Activated T-helper 2 cell treated with anti-CD3 and anti-CD28 coated beads, Interferon-gamma antibody, Interleukin-2, Interleukin-4, amounts not matched to agents 10 μg/mL and 5 μg/mL and 100 μg/mL, durations not matched to agents 14 hours and 24 hours and 36 hours (primary cell): ENCODE measurements around the gene KRTAP5-5. TPM values are rescaled to one million over a fixed set of nuclear protein-coding genes. Genes with fewer than 3 reads are reported as not detected.
"Not testable (repeated sequence)": the region's sequence is repeated elsewhere in the genome, so short reads cannot be mapped to it uniquely, and the experiment has no call there.

Experiments used
- DNase-seq: peaks from one replicate; pipeline ENCODE4 v3.0.0; 2021; ENCODE audit warnings: low spot score
- H3K27ac Mint-ChIP-seq: one replicate; pipeline ENCODE4 v1.8.0; 2021; ENCODE audit warnings: mixed read lengths
- H3K27me3 Mint-ChIP-seq: one replicate; pipeline ENCODE4 v1.8.0; 2021; ENCODE audit warnings: low read depth, mixed read lengths
- H3K36me3 Mint-ChIP-seq: one replicate; pipeline ENCODE4 v1.8.0; 2021; ENCODE audit warnings: low read depth, mixed read lengths
- H3K4me1 Mint-ChIP-seq: one replicate; pipeline ENCODE4 v1.8.0; 2021; ENCODE audit warnings: low read depth, mixed read lengths
- H3K4me3 Mint-ChIP-seq: one replicate; pipeline ENCODE4 v1.8.0; 2021; ENCODE audit warnings: low read depth, mild to moderate bottlenecking, moderate library complexity, mixed read lengths
- H3K9me3 Mint-ChIP-seq: one replicate; pipeline ENCODE4 v1.8.0; 2021; ENCODE audit warnings: mixed read lengths
- intact Hi-C: fragments of 100-400 bp; cut with micrococcal nuclease; formaldehyde crosslinking; loops from one replicate; pipeline ENCODE4 v1.15.1; 2023
- total RNA-seq: library from RNA; stranded (reverse); gene quantifications from 2 replicates; pipeline ENCODE4 v1.2.3, GENCODE V29; 2022

Gene KRTAP5-5
- not detected in 2 replicates for total RNA-seq

- Mint-ChIP-seq H3K36me3 (no peaks in the 10 kb centered on the region), H3K4me1 (no peaks in the 10 kb centered on the region), H3K27me3 (peaks cover 14% of the 10 kb centered on the region), H3K9me3 (no peaks in the 10 kb centered on the region), H3K4me3 (no peak within 1 kb of the TSS), H3K27ac (no peak within 1 kb of the TSS)
- no peak for DNase-seq
- intact Hi-C loops: no loop called here
Observed at GRCh38 chr11:1629326-1630185, at the start of gene KRTAP5-5. KRTAP5-5 (plus strand) TSS chr11:1629775; CDS start chr11:1629841, 66 bp downstream.

- H3K4me3 Mint-ChIP-seq: no peak overlapping the region
- no peak for DNase-seq
- peaks cover 9% of the 10 kb centered on the region for H3K27me3 Mint-ChIP-seq
- H3K36me3 Mint-ChIP-seq: no peaks in the 10 kb centered on the region
- H3K9me3 Mint-ChIP-seq: peaks cover 10% of the 10 kb centered on the region
- intact Hi-C loops: no loop called here
- no peaks in the 10 kb centered on the region for H3K4me1 Mint-ChIP-seq
- no peak overlapping the region for H3K27ac Mint-ChIP-seq
Observed at GRCh38 chr11:1581976-1582375, 47.6 kb upstream of the KRTAP5-5 start.

- H3K4me1 Mint-ChIP-seq, H3K27ac Mint-ChIP-seq, H3K27me3 Mint-ChIP-seq, DNase-seq, H3K36me3 Mint-ChIP-seq, intact Hi-C loops, H3K4me3 Mint-ChIP-seq: not testable (repeated sequence)
- peaks cover 10% of the 10 kb centered on the region for H3K9me3 Mint-ChIP-seq
Observed at GRCh38 chr11:1582909-1583308, 46.7 kb upstream of the KRTAP5-5 start.

GRCh38 chr11:1584661-1585370 is 44.8 kb upstream of the KRTAP5-5 start, which contains the start of gene KRTAP5-1:
KRTAP5-1 (minus strand) TSS chr11:1585283; CDS start chr11:1585249, 34 bp downstream.
- DNase-seq, H3K36me3 Mint-ChIP-seq, H3K4me1 Mint-ChIP-seq, intact Hi-C loops, H3K27ac Mint-ChIP-seq, H3K9me3 Mint-ChIP-seq, H3K4me3 Mint-ChIP-seq: not testable (repeated sequence)
- peaks cover 11% of the 10 kb centered on the region for H3K27me3 Mint-ChIP-seq

GRCh38 chr11:1586699-1587098 is 42.9 kb upstream of the KRTAP5-5 start:
- Mint-ChIP-seq H3K27me3 (peaks cover 11% of the 10 kb centered on the region), H3K36me3 (no peaks in the 10 kb centered on the region), H3K9me3 (peaks cover 5% of the 10 kb centered on the region), H3K27ac (no peak overlapping the region), H3K4me1 (peaks cover 4% of the 10 kb centered on the region), H3K4me3 (no peak overlapping the region)
- intact Hi-C loops: no loop called here
- DNase-seq: no peak

- H3K27ac Mint-ChIP-seq, H3K36me3 Mint-ChIP-seq, H3K9me3 Mint-ChIP-seq, intact Hi-C loops, H3K4me3 Mint-ChIP-seq, DNase-seq, H3K4me1 Mint-ChIP-seq: not testable (repeated sequence)
- H3K27me3 Mint-ChIP-seq: peaks cover 15% of the 10 kb centered on the region
Observed at GRCh38 chr11:1589191-1589963, 40.2 kb upstream of the KRTAP5-5 start.

- Mint-ChIP-seq H3K27ac (no peak overlapping the region), H3K4me3 (no peak overlapping the region), H3K27me3 (peaks cover 22% of the 10 kb centered on the region), H3K4me1 (peaks cover 4% of the 10 kb centered on the region), H3K36me3 (no peaks in the 10 kb centered on the region), H3K9me3 (peaks cover 5% of the 10 kb centered on the region)
- no peak for DNase-seq
- intact Hi-C loops: no loop called here
Observed at GRCh38 chr11:1589996-1590395, 39.6 kb upstream of the KRTAP5-5 start.

- no peaks in the 10 kb centered on the region for H3K36me3 Mint-ChIP-seq
- H3K27ac Mint-ChIP-seq: no peak overlapping the region
- peaks cover 28% of the 10 kb centered on the region for H3K27me3 Mint-ChIP-seq
- no peak for DNase-seq
- H3K4me1 Mint-ChIP-seq: peaks cover 4% of the 10 kb centered on the region
- peaks cover 5% of the 10 kb centered on the region for H3K9me3 Mint-ChIP-seq
- intact Hi-C loops: no loop called here
- no peak overlapping the region for H3K4me3 Mint-ChIP-seq
Observed at GRCh38 chr11:1592628-1593027, 36.9 kb upstream of the KRTAP5-5 start.

- H3K4me1 Mint-ChIP-seq, intact Hi-C loops, H3K9me3 Mint-ChIP-seq, H3K27ac Mint-ChIP-seq, DNase-seq, H3K36me3 Mint-ChIP-seq, H3K4me3 Mint-ChIP-seq: not testable (repeated sequence)
- peaks cover 49% of the 10 kb centered on the region for H3K27me3 Mint-ChIP-seq
Observed at GRCh38 chr11:1595994-1596575, 33.5 kb upstream of the KRTAP5-5 start.

- H3K4me1 Mint-ChIP-seq, H3K36me3 Mint-ChIP-seq, intact Hi-C loops, H3K9me3 Mint-ChIP-seq, H3K27ac Mint-ChIP-seq, DNase-seq, H3K4me3 Mint-ChIP-seq: not testable (repeated sequence)
- H3K27me3 Mint-ChIP-seq: peaks cover 54% of the 10 kb centered on the region
Observed at GRCh38 chr11:1596576-1597121, 32.9 kb upstream of the KRTAP5-5 start.

GRCh38 chr11:1597331-1597993 is 32.1 kb upstream of the KRTAP5-5 start:
- no peak overlapping the region for H3K27ac Mint-ChIP-seq
- H3K36me3 Mint-ChIP-seq: no peaks in the 10 kb centered on the region
- intact Hi-C loops: no loop called here
- no peaks in the 10 kb centered on the region for H3K9me3 Mint-ChIP-seq
- H3K4me1 Mint-ChIP-seq: no peaks in the 10 kb centered on the region
- peaks cover 56% of the 10 kb centered on the region for H3K27me3 Mint-ChIP-seq
- no peak overlapping the region for H3K4me3 Mint-ChIP-seq
- DNase-seq: no peak

- Mint-ChIP-seq H3K36me3 (no peaks in the 10 kb centered on the region), H3K4me1 (no peaks in the 10 kb centered on the region), H3K27ac (no peak within 1 kb of the TSS), H3K4me3 (no peak within 1 kb of the TSS), H3K27me3 (peaks cover 54% of the 10 kb centered on the region), H3K9me3 (no peaks in the 10 kb centered on the region)
- DNase-seq: no peak
- intact Hi-C loops: no loop called here
Observed at GRCh38 chr11:1597994-1598380, 31.6 kb upstream of the KRTAP5-5 start, which contains the start of gene KRTAP5-2. KRTAP5-2 (minus strand) TSS chr11:1598294; CDS start chr11:1598250, 44 bp downstream.
